PC-3 (cell line): ENCODE measurements around the gene PRM2. TPM values are rescaled to one million over a fixed set of nuclear protein-coding genes. Genes with fewer than 3 reads are reported as not detected.
A peak's percentile ranks its signal among the peaks of the same experiment; 100 is the strongest.

Experiments
- ATAC-seq: fragments of 200-7000 bp; cut with Tn5 transposase; 2 replicates; pipeline ENCODE4 v1.9.1; 2020; ENCODE audit warnings: mild to moderate bottlenecking, moderate library complexity
- BruUV-seq: library from RNA; stranded (reverse); fragments of 400-500 nt; replicated peaks from 2 replicates; lab custom pipeline; 2021; lab: Mats Ljungman, UMichigan
- CTCF ChIA-PET: fragments of 300-600 bp; sonication (Branson Sonifier 250); formaldehyde crosslinking; loops from one replicate; lab custom pipeline; 2022; ENCODE audit warnings: antibody characterized with exemption; lab: Charles Lee
- POLR2A ChIA-PET: fragments of 300-600 bp; sonication (Branson Sonifier 250); formaldehyde crosslinking; loops from one replicate; lab custom pipeline; 2022; ENCODE audit warnings: antibody characterized with exemption; ENCODE audit not compliant: unreplicated experiment; lab: Charles Lee
- DNase-seq: peaks from one replicate; pipeline ENCODE4 v3.0.0-alpha.2; 2015
- H2AFZ ChIP-seq: fragments of 300-600 bp; sonication (generic); 2 replicates; pipeline ENCODE4 v1.6.0; 2016; ENCODE audit warnings: antibody characterized with exemption, low read length
- H3F3A ChIP-seq: fragments of 300-600 bp; sonication (generic); one replicate; pipeline ENCODE4 v1.6.0; 2017; ENCODE audit warnings: antibody characterized with exemption, low read length, control low read depth, mild to moderate bottlenecking; ENCODE audit not compliant: unreplicated experiment
- H3K27ac ChIP-seq: fragments of 300-600 bp; sonication (generic); 2 replicates; pipeline ENCODE4 v1.5.1; 2016; ENCODE audit warnings: mild to moderate bottlenecking, low read length
- H3K27me3 ChIP-seq: fragments of 300-600 bp; sonication (generic); 2 replicates; pipeline ENCODE4 v1.6.1; 2016; ENCODE audit warnings: low read length, mixed read lengths
- H3K36me3 ChIP-seq: fragments of 300-600 bp; sonication (generic); 2 replicates; pipeline ENCODE4 v1.6.1; 2016; ENCODE audit warnings: low read depth, mixed run types, low read length, mixed read lengths
- H3K4me1 ChIP-seq: fragments of 300-600 bp; sonication (generic); 2 replicates; pipeline ENCODE4 v1.5.1; 2016; ENCODE audit warnings: low read length; ENCODE audit not compliant: insufficient read depth
- H3K4me2 ChIP-seq: fragments of 300-600 bp; sonication (generic); 2 replicates; pipeline ENCODE4 v1.6.0; 2016; ENCODE audit warnings: low read length
- H3K4me3 ChIP-seq: fragments of 300-600 bp; sonication (generic); 2 replicates; pipeline ENCODE4 v1.5.1; 2016; ENCODE audit warnings: mild to moderate bottlenecking, low read length, mixed read lengths
- H3K79me2 ChIP-seq: fragments of 300-600 bp; sonication (generic); 2 replicates; pipeline ENCODE4 v1.6.1; 2017; ENCODE audit warnings: low read length, mixed read lengths
- H3K9ac ChIP-seq: fragments of 300-600 bp; sonication (generic); 2 replicates; pipeline ENCODE4 v1.6.0; 2016; ENCODE audit warnings: mild to moderate bottlenecking, low read length
- H3K9me2 ChIP-seq: fragments of 300-600 bp; sonication (generic); replicated peaks from 2 replicates; pipeline ENCODE4 v1.6.1; 2016; ENCODE audit warnings: mixed run types, low read length, mixed read lengths
- H3K9me3 ChIP-seq: fragments of 300-600 bp; sonication (generic); 2 replicates; pipeline ENCODE4 v1.6.1; 2016; ENCODE audit warnings: low read length, mixed read lengths
- H4K20me1 ChIP-seq: fragments of 300-600 bp; sonication (generic); 2 replicates; pipeline ENCODE4 v1.6.1; 2016; ENCODE audit warnings: low read length, mixed read lengths
- CTCF ChIP-seq: fragments of 300-600 bp; sonication (generic); conservative IDR thresholded peaks from 2 replicates; pipeline ENCODE4 v1.5.1; 2017; ENCODE audit warnings: antibody characterized with exemption, low read depth, mild to moderate bottlenecking, low read length
- EZH2 ChIP-seq: fragments of 300-600 bp; sonication (generic); IDR thresholded peaks from one replicate; pipeline ENCODE4 v1.6.1; 2017; ENCODE audit warnings: antibody characterized with exemption, mild to moderate bottlenecking, low read length; ENCODE audit not compliant: unreplicated experiment
- EZH2phosphoT487 ChIP-seq: fragments of 300-600 bp; sonication (generic); IDR thresholded peaks from 2 replicates; pipeline ENCODE4 v1.6.1; 2018; ENCODE audit warnings: mild to moderate bottlenecking, antibody characterized with exemption, low read length, borderline replicate concordance
- intact Hi-C: fragments of 100-400 bp; cut with micrococcal nuclease; formaldehyde crosslinking; loops from 2 replicates; pipeline ENCODE4 v1.9.0; 2023
- total RNA-seq: library from RNA; depleted of rRNA; stranded (reverse); fragments of >200 nt; gene quantifications from 2 replicates; pipeline ENCODE4 v1.2.3, GENCODE V29; 2014

Gene PRM2
- total RNA-seq, 1 experiment from 2014 or later = not detected

DNA sequence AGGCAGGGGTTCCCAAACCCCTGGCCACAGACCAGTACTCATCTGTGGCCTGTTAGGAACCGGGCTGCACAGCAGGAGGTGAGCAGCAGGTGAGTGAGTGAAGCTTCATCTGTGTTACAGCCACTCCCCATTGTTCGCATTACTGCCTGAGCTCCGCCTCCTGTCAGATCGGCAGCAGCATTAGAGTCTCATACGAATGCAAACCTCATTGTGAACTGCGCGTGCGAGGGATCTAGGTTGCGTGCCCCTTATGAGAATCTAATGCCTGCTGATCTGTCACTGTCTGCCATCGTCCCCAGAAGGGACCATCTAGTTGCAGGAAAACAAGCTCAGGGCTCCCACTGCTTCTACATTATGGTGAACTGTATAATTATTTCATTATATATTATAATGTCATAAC lies 43.9 kb upstream of the PRM2 start:
- Histone ChIP-seq H3K27ac (no peak overlapping the region), H2AFZ (no peak overlapping the region), H3K4me1 (no peaks in the 10 kb centered on the region), H3K27me3 (no peaks in the 10 kb centered on the region), H3K9me2 (no peaks in the 10 kb centered on the region), H3F3A (no peaks in the 10 kb centered on the region), H3K36me3 (no peaks in the 10 kb centered on the region), H3K79me2 (no peaks in the 10 kb centered on the region), H3K4me3 (no peak overlapping the region), H4K20me1 (no peaks in the 10 kb centered on the region), H3K9me3 (no peaks in the 10 kb centered on the region), H3K4me2 (no peak overlapping the region), H3K9ac (no peak overlapping the region)
- DNase-seq = no peak
- TF ChIP-seq EZH2phosphoT487 = no peak
- TF ChIP-seq CTCF = no peak
- TF ChIP-seq EZH2 = no peak
- CTCF ChIA-PET = no interaction called here
- no TSS peak for BruUV-seq
- intact Hi-C loops = no loop called here
- POLR2A ChIA-PET = no interaction called here
- no peak for ATAC-seq

GRCh38 chr16:11319529-11320146 lies 43.4 kb upstream of the PRM2 start:
- Histone ChIP-seq H3K4me3 (no peak overlapping the region), H4K20me1 (no peaks in the 10 kb centered on the region), H2AFZ (no peak overlapping the region), H3K9me2 (no peaks in the 10 kb centered on the region), H3K4me1 (no peaks in the 10 kb centered on the region), H3K4me2 (no peak overlapping the region), H3K36me3 (no peaks in the 10 kb centered on the region), H3F3A (no peaks in the 10 kb centered on the region), H3K27me3 (no peaks in the 10 kb centered on the region), H3K9me3 (no peaks in the 10 kb centered on the region), H3K27ac (no peak overlapping the region), H3K79me2 (no peaks in the 10 kb centered on the region), H3K9ac (no peak overlapping the region)
- intact Hi-C loops = no loop called here
- BruUV-seq = no TSS peak
- TF ChIP-seq EZH2phosphoT487 (no peak), EZH2 (no peak), CTCF (no peak)
- DNase-seq (peak; percentile 26), ATAC-seq (no peak)
- POLR2A ChIA-PET = no interaction called here
- CTCF ChIA-PET = no interaction called here

DNA sequence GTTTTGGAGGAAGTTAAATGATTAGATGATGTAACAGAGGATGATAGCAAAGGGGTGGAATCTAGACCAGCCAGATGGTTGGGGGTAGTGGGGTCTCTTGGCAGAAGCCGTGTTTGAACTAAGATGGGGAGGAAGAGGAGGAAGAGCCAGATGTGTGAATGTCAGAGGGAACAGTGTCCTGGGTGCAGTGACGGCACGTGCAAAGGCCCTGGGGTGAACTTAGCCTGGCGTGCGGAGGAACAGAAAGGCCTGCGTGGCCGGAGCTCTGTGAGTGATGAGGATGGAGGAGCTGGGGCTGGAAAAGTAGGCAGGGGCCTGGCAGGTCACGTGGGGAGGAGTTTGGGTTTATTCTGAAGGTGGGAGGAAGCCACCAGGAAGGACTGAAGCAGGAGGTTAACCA lies 42.5 kb upstream of the PRM2 start:
- ChIA-PET CTCF (no interaction called here), POLR2A (no interaction called here)
- H3K4me3 ChIP-seq = no peak overlapping the region
- H3K9me2 ChIP-seq = no peaks in the 10 kb centered on the region
- no peak overlapping the region for H3K4me2 ChIP-seq
- no peaks in the 10 kb centered on the region for H4K20me1 ChIP-seq
- H3K4me1 ChIP-seq = no peaks in the 10 kb centered on the region
- H3K27ac ChIP-seq = no peak overlapping the region
- no peaks in the 10 kb centered on the region for H3K27me3 ChIP-seq
- no TSS peak for BruUV-seq
- DNase-seq (no peak), ATAC-seq (no peak)
- no peaks in the 10 kb centered on the region for H3K79me2 ChIP-seq
- H2AFZ ChIP-seq = no peak overlapping the region
- H3K9me3 ChIP-seq = no peaks in the 10 kb centered on the region
- intact Hi-C loops = no loop called here
- no peaks in the 10 kb centered on the region for H3F3A ChIP-seq
- no peak overlapping the region for H3K9ac ChIP-seq
- H3K36me3 ChIP-seq = no peaks in the 10 kb centered on the region
- TF ChIP-seq CTCF = no peak
- TF ChIP-seq EZH2phosphoT487 = no peak
- no peak for TF ChIP-seq EZH2
